ENCODE results near the gene PROM1.

DNA sequence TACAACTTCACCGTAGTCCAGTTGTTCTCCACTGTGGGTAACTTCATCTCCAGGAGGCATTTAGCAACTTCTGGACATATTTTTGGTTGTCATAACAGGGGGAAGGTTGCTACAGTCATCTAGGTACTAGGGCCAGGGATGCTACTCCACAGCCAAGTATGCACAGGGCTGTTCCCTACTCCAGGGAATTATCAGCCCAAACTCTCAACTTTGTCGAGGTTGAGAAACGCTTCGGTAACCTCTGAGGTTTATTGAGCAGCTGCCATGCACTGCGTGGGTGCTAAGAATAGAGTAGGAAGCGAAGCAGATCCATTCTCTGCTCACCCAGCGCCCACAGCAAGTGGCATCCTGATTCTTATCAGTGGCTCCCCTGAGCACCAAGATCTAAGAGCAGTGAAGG, 153.5 kb downstream of the PROM1 start:
- TF ChIP-seq EP300 (IDR thresholded peaks at IDR 0.05), result no peak
- TF ChIP-seq POLR2AphosphoS5 (IDR thresholded peaks at IDR 0.05), result no peak
